CD14-positive monocyte (primary cell): ENCODE data around the gene PRSS1. TPM values are rescaled to one million over a fixed set of nuclear protein-coding genes. Genes with fewer than 3 reads are reported as not detected.

Experiments
- DNase-seq, 3 donors: peaks; one replicate each; pipeline ENCODE4 v3.0.0-alpha.2; 2011 to 2022
- H2AFZ ChIP-seq: 2 replicates; pipeline ENCODE4 v1.6.0; 2012; ENCODE audit warnings: mild to moderate bottlenecking, low read depth, low read length, inconsistent platforms; ENCODE audit not compliant: insufficient read depth, poor library complexity, severe bottlenecking
- H3K27ac ChIP-seq, 2 donors: 1 replicate in 1 of 2; 2 replicates in 1 of 2; pipeline ENCODE4 v1.5.1; 2012 to 2013; ENCODE audit warnings: low read length in 2 of 2, control low read depth in 1 of 2, inconsistent platforms in 1 of 2, low read depth in 1 of 2, mild to moderate bottlenecking in 1 of 2
- H3K27me3 ChIP-seq, 2 donors: one replicate each; pipeline versions ENCODE4 v1.6.0 to v1.6.1; 2011 to 2013; ENCODE audit warnings: low read length in 2 of 2; ENCODE audit not compliant: control insufficient read depth in 2 of 2, insufficient read depth in 2 of 2
- H3K36me3 ChIP-seq, 2 donors: replicated peaks in 1 of 2; 1 replicate in 1 of 2; 2 replicates in 1 of 2; pipeline versions ENCODE4 v1.5.1 to v1.6.1; 2012 to 2013; ENCODE audit warnings: low read length in 2 of 2, control low read depth in 1 of 2, inconsistent platforms in 1 of 2, mild to moderate bottlenecking in 1 of 2; ENCODE audit not compliant: insufficient read depth in 2 of 2, control insufficient read depth in 1 of 2
- H3K4me1 ChIP-seq, 2 donors: 1 replicate in 1 of 2; 2 replicates in 1 of 2; pipeline versions ENCODE4 v1.5.1 to v1.6.1; 2012 to 2013; ENCODE audit warnings: low read length in 2 of 2, control low read depth in 1 of 2, inconsistent platforms in 1 of 2, mild to moderate bottlenecking in 1 of 2, moderate library complexity in 1 of 2; ENCODE audit not compliant: insufficient read depth in 2 of 2, control insufficient read depth in 1 of 2
- H3K4me2 ChIP-seq: replicated peaks from 2 replicates; pipeline ENCODE3; 2012; ENCODE audit warnings: low read length, moderate library complexity, mild to moderate bottlenecking; ENCODE audit not compliant: poor library complexity, severe bottlenecking; ENCODE audit errors: extremely low read depth
- H3K4me3 ChIP-seq, 3 experiments: fragments of 200-600 bp in 1 of 3; sonication (generic) in 1 of 3; replicated peaks in 1 of 3; 1 replicate in 2 of 3; 2 replicates in 1 of 3; pipeline ENCODE4 v1.5.1; 2011 to 2013; ENCODE audit warnings: low read length in 3 of 3, mild to moderate bottlenecking in 3 of 3, control low read depth in 2 of 3, low read depth in 2 of 3, inconsistent platforms in 1 of 3, moderate library complexity in 1 of 3
- H3K79me2 ChIP-seq: 2 replicates; pipeline ENCODE4 v1.6.0; 2012; ENCODE audit warnings: mild to moderate bottlenecking, control low read depth, inconsistent platforms, low read length, moderate library complexity; ENCODE audit not compliant: insufficient read depth
- H3K9ac ChIP-seq: 2 replicates; pipeline ENCODE4 v1.6.0; 2017; ENCODE audit warnings: low read length, mild to moderate bottlenecking; ENCODE audit not compliant: insufficient read depth, poor library complexity, severe bottlenecking
- H3K9me3 ChIP-seq, 2 donors: replicated peaks in 1 of 2; 1 replicate in 1 of 2; 2 replicates in 1 of 2; pipeline versions ENCODE4 v1.5.1 to v1.6.1; 2012 to 2013; ENCODE audit warnings: low read length in 2 of 2, control low read depth in 1 of 2; ENCODE audit not compliant: control insufficient read depth in 1 of 2, insufficient read depth in 1 of 2
- H4K20me1 ChIP-seq: 2 replicates; pipeline ENCODE4 v1.6.0; 2012; ENCODE audit warnings: mild to moderate bottlenecking, low read length, control low read depth, moderate library complexity; ENCODE audit not compliant: insufficient read depth
- H3K27ac Mint-ChIP-seq, 7 donors: one replicate each; pipeline ENCODE4 v1.8.0; 2020; ENCODE audit warnings: mild to moderate bottlenecking in 7 of 7, mixed read lengths in 7 of 7, moderate library complexity in 6 of 7, inconsistent platforms in 2 of 7
- H3K27me3 Mint-ChIP-seq, 3 donors: one replicate each; pipeline ENCODE4 v1.8.0; 2021 to 2022; ENCODE audit warnings: low read depth in 3 of 3, mild to moderate bottlenecking in 3 of 3, mixed read lengths in 3 of 3, moderate library complexity in 3 of 3, inconsistent platforms in 1 of 3
- H3K36me3 Mint-ChIP-seq, 2 donors: one replicate each; pipeline ENCODE4 v1.8.0; 2020; ENCODE audit warnings: mixed read lengths in 2 of 2, inconsistent platforms in 1 of 2, mild to moderate bottlenecking in 1 of 2
- H3K4me1 Mint-ChIP-seq: one replicate; pipeline ENCODE4 v1.8.0; 2020; ENCODE audit warnings: mild to moderate bottlenecking, mixed read lengths
- H3K4me3 Mint-ChIP-seq, 2 donors: one replicate each; pipeline ENCODE4 v1.8.0; 2020; ENCODE audit warnings: mild to moderate bottlenecking in 2 of 2, mixed read lengths in 2 of 2, moderate library complexity in 1 of 2
- H3K9me3 Mint-ChIP-seq, 7 donors: one replicate each; pipeline ENCODE4 v1.8.0; 2020 to 2022; ENCODE audit warnings: mixed read lengths in 7 of 7, mild to moderate bottlenecking in 6 of 7, moderate library complexity in 6 of 7, inconsistent platforms in 2 of 7
- CTCF ChIP-seq: fragments of 200-600 bp; IDR thresholded peaks from one replicate; pipeline ENCODE4 v1.8.0; 2022; ENCODE audit warnings: antibody characterized with exemption, mild to moderate bottlenecking
- WGBS: methylation state at CpG from one replicate; pipeline ENCODE4 v1.1.5; 2013; ENCODE audit warnings: missing lambda C conversion rate; ENCODE audit not compliant: insufficient coverage; 5-methylcytosine and 5-hydroxymethylcytosine counted together
- intact Hi-C, 2 donors: fragments of 100-400 bp; cut with micrococcal nuclease; formaldehyde crosslinking; loops; one replicate each; pipeline versions ENCODE4 v1.15.0 to v1.15.1; 2023
- polyA plus RNA-seq, 3 donors: library from polyadenylated mRNA; depleted of rRNA in 1 of 3; unstranded in 2 of 3; stranded (reverse) in 1 of 3; fragments of 300-500 nt in 2 of 3; fragments of >200 nt in 1 of 3; fragmentation: Illumina TruSeq in 2 of 3; gene quantifications; 1 replicate in 2 of 3; 2 replicates in 1 of 3; pipeline ENCODE4 v1.2.3, GENCODE V29; 2012 to 2021

PRSS1 gene
- polyA plus RNA-seq, 3 donors = not detected

GRCh38 chr7:142777318-142777717 lies 28.0 kb downstream of the PRSS1 start:
- Histone ChIP-seq H4K20me1 (no peaks in the 10 kb centered on the region), H3K9me3 (no peaks in the 10 kb centered on the region), H3K27me3 (no peaks in the 10 kb centered on the region), H2AFZ (no peak overlapping the region), H3K9ac (no peak overlapping the region), H3K27ac (no peak overlapping the region), H3K79me2 (no peaks in the 10 kb centered on the region), H3K4me3 (no peak overlapping the region), H3K4me2 (no peak overlapping the region), H3K4me1 (no peaks in the 10 kb centered on the region), H3K36me3 (no peaks in the 10 kb centered on the region)
- no peak for TF ChIP-seq CTCF
- H3K27me3 Mint-ChIP-seq = peaks cover 0 to 5% (median 0%) of the 10 kb centered on the region in 3 donors
- DNase-seq = no peak
- H3K27ac Mint-ChIP-seq = no peak overlapping the region
- no peaks in the 10 kb centered on the region for H3K36me3 Mint-ChIP-seq
- intact Hi-C loops = no loop called here
- WGBS = no CpG with 5 or more reads among the region's 2 CpGs
- H3K4me1 Mint-ChIP-seq = no peaks in the 10 kb centered on the region
- H3K4me3 Mint-ChIP-seq = no peak overlapping the region
- peaks cover 0 to 3% (median 0%) of the 10 kb centered on the region in 7 donors for H3K9me3 Mint-ChIP-seq

GRCh38 chr7:142782922-142783900 lies 33.9 kb downstream of the PRSS1 start:
- peaks cover 0 to 4% (median 0%) of the 10 kb centered on the region in 7 donors for H3K9me3 Mint-ChIP-seq

More at GRCh38 chr7:142782922-142783900, 33.9 kb downstream of the PRSS1 start:
- intact Hi-C loops = loop anchor here in 1 of 2 donors (5.0 to 10.0 kb wide), 2 partner anchors 151 to 258 kb away; no protein-coding TSS in a partner anchor
- TF ChIP-seq CTCF = peak; percentile 96
- H4K20me1 ChIP-seq = no peaks in the 10 kb centered on the region
- peak overlapping the region in 1 of 3 experiments; percentile 63 for H3K4me3 ChIP-seq
- peak overlapping the region; percentile 67 for H2AFZ ChIP-seq
- no peak overlapping the region for H3K9ac ChIP-seq
- no peaks in the 10 kb centered on the region for H3K27me3 ChIP-seq
- peak overlapping the region in 2 of 7 donors; percentile 50 to 58 for H3K27ac Mint-ChIP-seq
- peaks cover 9% of the 10 kb centered on the region for H3K4me1 Mint-ChIP-seq
- no peak overlapping the region for H3K27ac ChIP-seq
- no peaks in the 10 kb centered on the region for H3K36me3 ChIP-seq
- no peaks in the 10 kb centered on the region for H3K9me3 ChIP-seq
- WGBS = 4% methylated on average over 12 of the region's 32 CpGs
- peak overlapping the region; percentile 61 to 80 for H3K4me3 Mint-ChIP-seq
- peak; percentile 72 to 77 (median 76) for DNase-seq
- H3K4me2 ChIP-seq = peak overlapping the region; percentile 73
- peaks cover 4 to 6% of the 10 kb centered on the region in 2 donors for H3K4me1 ChIP-seq
- H3K36me3 Mint-ChIP-seq = no peaks in the 10 kb centered on the region
- H3K27me3 Mint-ChIP-seq = peaks cover 0 to 2% (median 0%) of the 10 kb centered on the region in 3 donors
- H3K79me2 ChIP-seq = no peaks in the 10 kb centered on the region
